Measurements from ENCODE around the gene TRPV5.
A peak's percentile ranks its signal among the peaks of the same experiment; 100 is the strongest.

The TRPV5 gene

GRCh38 chr7:142874409-142874808 lies 59.1 kb downstream of the TRPV5 start:
- TF ChIP-seq CTCF (IDR thresholded peaks at IDR 0.05; ENCODE audit: poor library complexity, severe bottlenecking) = no peak
- H3K27ac ChIP-seq (ENCODE audit: poor library complexity, severe bottlenecking) = no peak overlapping the region
- ATAC-seq (ENCODE audit: low read depth) = no peak
- no peaks in the 10 kb centered on the region for H3K4me1 ChIP-seq (ENCODE audit: insufficient read depth, poor library complexity, severe bottlenecking)
- H3K27me3 ChIP-seq (ENCODE audit: insufficient read depth, poor library complexity, severe bottlenecking) = no peaks in the 10 kb centered on the region
- no peaks in the 10 kb centered on the region for H3K36me3 ChIP-seq (ENCODE audit: low read depth)
- H3K4me3 ChIP-seq (ENCODE audit: severe bottlenecking) = no peak overlapping the region
- no peaks in the 10 kb centered on the region for H3K9me3 ChIP-seq (ENCODE audit: severe bottlenecking)
- no peak for DNase-seq (ENCODE audit: low spot score)

- TF ChIP-seq CTCF (IDR thresholded peaks at IDR 0.05; ENCODE audit: poor library complexity, severe bottlenecking) = no peak
- no peak overlapping the region for H3K4me3 ChIP-seq (ENCODE audit: severe bottlenecking)
- DNase-seq (ENCODE audit: low spot score) (no peak), ATAC-seq (ENCODE audit: low read depth) (no peak)
- H3K27me3 ChIP-seq (ENCODE audit: insufficient read depth, poor library complexity, severe bottlenecking) = no peaks in the 10 kb centered on the region
- H3K4me1 ChIP-seq (ENCODE audit: insufficient read depth, poor library complexity, severe bottlenecking) = no peaks in the 10 kb centered on the region
- H3K27ac ChIP-seq (ENCODE audit: poor library complexity, severe bottlenecking) = no peak overlapping the region
- no peaks in the 10 kb centered on the region for H3K9me3 ChIP-seq (ENCODE audit: severe bottlenecking)
- H3K36me3 ChIP-seq (ENCODE audit: low read depth) = no peaks in the 10 kb centered on the region
Measured at GRCh38 chr7:142873871-142874270, 59.7 kb downstream of the TRPV5 start.

DNA sequence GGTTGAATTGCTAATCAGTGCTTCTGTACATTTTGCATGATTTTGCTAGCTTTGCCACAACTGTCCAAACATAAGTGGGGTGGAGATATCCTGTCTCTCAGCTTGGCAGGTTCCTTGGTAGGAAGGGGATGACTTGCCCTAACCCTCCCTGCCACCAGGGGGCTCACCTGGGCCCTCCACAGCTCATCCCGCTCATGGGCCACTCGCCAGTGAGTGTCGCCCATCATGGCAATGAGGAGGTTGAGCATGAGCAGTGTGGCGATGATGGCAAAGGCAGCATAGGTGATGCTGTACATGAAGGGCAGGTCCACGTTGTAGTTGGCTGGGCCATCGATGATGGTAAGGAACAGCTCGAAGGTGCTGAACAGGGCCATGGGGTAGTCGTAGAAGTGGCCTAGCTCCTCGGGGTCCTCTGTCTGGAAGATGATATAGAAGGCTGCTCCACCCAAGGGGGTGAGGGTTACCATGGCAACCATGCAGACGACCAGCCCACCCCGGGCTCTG lies 60.2 kb downstream of the TRPV5 start:
- no peaks in the 10 kb centered on the region for H3K27me3 ChIP-seq (ENCODE audit: insufficient read depth, poor library complexity, severe bottlenecking)
- no peaks in the 10 kb centered on the region for H3K4me1 ChIP-seq (ENCODE audit: insufficient read depth, poor library complexity, severe bottlenecking)
- TF ChIP-seq CTCF (IDR thresholded peaks at IDR 0.05; ENCODE audit: poor library complexity, severe bottlenecking) = peak; percentile 32
- no peak overlapping the region for H3K27ac ChIP-seq (ENCODE audit: poor library complexity, severe bottlenecking)
- DNase-seq (ENCODE audit: low spot score) (no peak), ATAC-seq (ENCODE audit: low read depth) (no peak)
- no peaks in the 10 kb centered on the region for H3K36me3 ChIP-seq (ENCODE audit: low read depth)
- H3K9me3 ChIP-seq (ENCODE audit: severe bottlenecking) = no peaks in the 10 kb centered on the region
- H3K4me3 ChIP-seq (ENCODE audit: severe bottlenecking) = no peak overlapping the region

DNA sequence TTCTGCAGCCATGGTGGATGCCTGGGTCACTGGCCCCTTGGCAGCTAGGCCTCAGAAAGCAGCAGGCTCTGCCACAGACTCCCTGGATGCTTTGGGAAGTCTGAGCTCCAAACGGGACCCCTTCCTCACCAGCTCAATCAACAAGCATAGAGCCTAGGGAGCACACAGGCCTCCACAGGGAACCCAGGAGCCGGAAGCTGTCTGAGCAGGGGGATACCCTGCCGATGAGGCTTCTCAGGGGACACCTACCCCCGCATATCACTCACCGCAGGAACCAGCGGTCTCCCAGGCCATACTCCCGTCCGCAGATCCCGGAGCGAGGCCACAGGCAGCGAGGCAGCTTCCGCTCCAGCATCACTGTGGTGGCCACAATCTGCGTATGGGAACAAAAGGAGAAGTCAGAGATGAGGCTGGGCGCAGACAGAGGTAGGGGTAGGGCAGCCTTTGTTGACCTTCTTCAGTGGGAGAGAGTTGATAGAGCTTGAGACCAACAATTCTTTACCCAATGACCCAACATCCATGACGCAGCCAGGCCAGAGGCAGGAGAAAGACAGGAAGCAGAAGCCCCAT lies 61.4 kb downstream of the TRPV5 start:
- no peak overlapping the region for H3K4me3 ChIP-seq (ENCODE audit: severe bottlenecking)
- no peaks in the 10 kb centered on the region for H3K27me3 ChIP-seq (ENCODE audit: insufficient read depth, poor library complexity, severe bottlenecking)
- no peak for TF ChIP-seq CTCF (IDR thresholded peaks at IDR 0.05; ENCODE audit: poor library complexity, severe bottlenecking)
- ATAC-seq (ENCODE audit: low read depth) = no peak
- H3K4me1 ChIP-seq (ENCODE audit: insufficient read depth, poor library complexity, severe bottlenecking) = no peaks in the 10 kb centered on the region
- DNase-seq (ENCODE audit: low spot score) = no peak
- no peaks in the 10 kb centered on the region for H3K36me3 ChIP-seq (ENCODE audit: low read depth)
- no peak overlapping the region for H3K27ac ChIP-seq (ENCODE audit: poor library complexity, severe bottlenecking)
- no peaks in the 10 kb centered on the region for H3K9me3 ChIP-seq (ENCODE audit: severe bottlenecking)

- no peaks in the 10 kb centered on the region for H3K27me3 ChIP-seq (ENCODE audit: insufficient read depth, poor library complexity, severe bottlenecking)
- no peaks in the 10 kb centered on the region for H3K4me1 ChIP-seq (ENCODE audit: insufficient read depth, poor library complexity, severe bottlenecking)
- DNase-seq (ENCODE audit: low spot score) = no peak
- H3K36me3 ChIP-seq (ENCODE audit: low read depth) = no peaks in the 10 kb centered on the region
- ATAC-seq (ENCODE audit: low read depth) = no peak
- no peak overlapping the region for H3K4me3 ChIP-seq (ENCODE audit: severe bottlenecking)
- H3K9me3 ChIP-seq (ENCODE audit: severe bottlenecking) = no peaks in the 10 kb centered on the region
- no peak for TF ChIP-seq CTCF (IDR thresholded peaks at IDR 0.05; ENCODE audit: poor library complexity, severe bottlenecking)
- H3K27ac ChIP-seq (ENCODE audit: poor library complexity, severe bottlenecking) = no peak overlapping the region
Measured at GRCh38 chr7:142871260-142872105, 62.1 kb downstream of the TRPV5 start.

Measured in RWPE2 (cell line).